ENCODE results near the gene RETREG3. TPM values are rescaled to one million over a fixed set of nuclear protein-coding genes. Genes with fewer than 3 reads are reported as not detected.

Gene RETREG3
- total and polyA plus RNA-seq, 2 of the 13 experiments (the other 11 are each of a cell fraction or from before 2014, with no cell fraction given), result 47.0 to 55.8 TPM

DNA sequence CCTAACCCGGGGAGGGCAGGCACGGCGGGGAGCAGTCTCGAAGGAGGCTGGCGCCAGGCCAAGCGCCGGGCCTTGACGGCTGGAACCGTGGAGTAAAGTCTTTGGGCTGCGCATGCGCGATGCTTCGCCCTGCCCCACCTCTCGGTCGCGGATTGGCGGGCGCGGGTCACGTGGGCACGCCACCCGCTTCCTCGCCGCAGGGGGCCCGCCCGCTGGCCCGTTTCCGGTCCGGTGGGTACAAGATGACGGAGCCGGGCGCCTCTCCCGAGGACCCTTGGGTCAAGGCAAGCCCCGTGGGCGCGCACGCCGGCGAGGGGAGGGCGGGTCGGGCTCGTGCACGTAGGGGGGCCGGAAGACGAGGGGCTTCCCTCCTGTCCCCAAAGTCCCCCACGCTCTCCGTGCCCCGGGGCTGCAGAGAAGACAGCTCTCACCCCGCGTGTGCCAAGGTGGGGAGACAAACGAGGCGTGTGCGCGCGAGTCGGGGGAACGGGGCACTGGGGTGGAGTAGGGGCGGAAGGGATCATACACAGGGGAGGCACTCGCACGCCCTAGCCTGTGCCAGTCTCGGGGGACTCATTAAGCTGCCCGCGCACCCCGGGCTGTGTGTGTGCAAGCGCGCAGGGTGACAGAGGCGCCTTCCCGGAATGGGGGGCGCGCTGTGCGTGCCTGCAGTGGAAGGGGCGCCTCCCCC is 42.1 kb downstream of the RETREG3 start, which contains the start of gene MLX (continued):
- TF ChIP-seq, protein P1, sequence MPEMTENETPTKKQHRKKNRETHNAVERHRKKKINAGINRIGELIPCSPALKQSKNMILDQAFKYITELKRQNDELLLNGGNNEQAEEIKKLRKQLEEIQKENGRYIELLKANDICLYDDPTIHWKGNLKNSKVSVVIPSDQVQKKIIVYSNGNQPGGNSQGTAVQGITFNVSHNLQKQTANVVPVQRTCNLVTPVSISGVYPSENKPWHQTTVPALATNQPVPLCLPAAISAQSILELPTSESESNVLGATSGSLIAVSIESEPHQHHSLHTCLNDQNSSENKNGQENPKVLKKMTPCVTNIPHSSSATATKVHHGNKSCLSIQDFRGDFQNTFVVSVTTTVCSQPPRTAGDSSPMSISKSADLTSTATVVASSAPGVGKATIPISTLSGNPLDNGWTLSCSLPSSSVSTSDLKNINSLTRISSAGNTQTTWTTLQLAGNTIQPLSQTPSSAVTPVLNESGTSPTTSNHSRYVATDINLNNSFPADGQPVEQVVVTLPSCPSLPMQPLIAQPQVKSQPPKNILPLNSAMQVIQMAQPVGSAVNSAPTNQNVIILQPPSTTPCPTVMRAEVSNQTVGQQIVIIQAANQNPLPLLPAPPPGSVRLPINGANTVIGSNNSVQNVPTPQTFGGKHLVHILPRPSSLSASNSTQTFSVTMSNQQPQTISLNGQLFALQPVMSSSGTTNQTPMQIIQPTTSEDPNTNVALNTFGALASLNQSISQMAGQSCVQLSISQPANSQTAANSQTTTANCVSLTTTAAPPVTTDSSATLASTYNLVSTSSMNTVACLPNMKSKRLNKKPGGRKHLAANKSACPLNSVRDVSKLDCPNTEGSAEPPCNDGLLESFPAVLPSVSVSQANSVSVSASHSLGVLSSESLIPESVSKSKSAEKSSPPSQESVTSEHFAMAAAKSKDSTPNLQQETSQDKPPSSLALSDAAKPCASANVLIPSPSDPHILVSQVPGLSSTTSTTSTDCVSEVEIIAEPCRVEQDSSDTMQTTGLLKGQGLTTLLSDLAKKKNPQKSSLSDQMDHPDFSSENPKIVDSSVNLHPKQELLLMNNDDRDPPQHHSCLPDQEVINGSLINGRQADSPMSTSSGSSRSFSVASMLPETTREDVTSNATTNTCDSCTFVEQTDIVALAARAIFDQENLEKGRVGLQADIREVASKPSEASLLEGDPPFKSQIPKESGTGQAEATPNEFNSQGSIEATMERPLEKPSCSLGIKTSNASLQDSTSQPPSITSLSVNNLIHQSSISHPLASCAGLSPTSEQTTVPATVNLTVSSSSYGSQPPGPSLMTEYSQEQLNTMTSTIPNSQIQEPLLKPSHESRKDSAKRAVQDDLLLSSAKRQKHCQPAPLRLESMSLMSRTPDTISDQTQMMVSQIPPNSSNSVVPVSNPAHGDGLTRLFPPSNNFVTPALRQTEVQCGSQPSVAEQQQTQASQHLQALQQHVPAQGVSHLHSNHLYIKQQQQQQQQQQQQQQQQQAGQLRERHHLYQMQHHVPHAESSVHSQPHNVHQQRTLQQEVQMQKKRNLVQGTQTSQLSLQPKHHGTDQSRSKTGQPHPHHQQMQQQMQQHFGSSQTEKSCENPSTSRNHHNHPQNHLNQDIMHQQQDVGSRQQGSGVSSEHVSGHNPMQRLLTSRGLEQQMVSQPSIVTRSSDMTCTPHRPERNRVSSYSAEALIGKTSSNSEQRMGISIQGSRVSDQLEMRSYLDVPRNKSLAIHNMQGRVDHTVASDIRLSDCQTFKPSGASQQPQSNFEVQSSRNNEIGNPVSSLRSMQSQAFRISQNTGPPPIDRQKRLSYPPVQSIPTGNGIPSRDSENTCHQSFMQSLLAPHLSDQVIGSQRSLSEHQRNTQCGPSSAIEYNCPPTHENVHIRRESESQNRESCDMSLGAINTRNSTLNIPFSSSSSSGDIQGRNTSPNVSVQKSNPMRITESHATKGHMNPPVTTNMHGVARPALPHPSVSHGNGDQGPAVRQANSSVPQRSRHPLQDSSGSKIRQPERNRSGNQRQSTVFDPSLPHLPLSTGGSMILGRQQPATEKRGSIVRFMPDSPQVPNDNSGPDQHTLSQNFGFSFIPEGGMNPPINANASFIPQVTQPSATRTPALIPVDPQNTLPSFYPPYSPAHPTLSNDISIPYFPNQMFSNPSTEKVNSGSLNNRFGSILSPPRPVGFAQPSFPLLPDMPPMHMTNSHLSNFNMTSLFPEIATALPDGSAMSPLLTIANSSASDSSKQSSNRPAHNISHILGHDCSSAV (CRISPR knock-in tag; IDR thresholded peaks at IDR 0.05; ENCODE audit: borderline replicate concordance), result no peak
- no peak for TF ChIP-seq ARNT (IDR thresholded peaks at IDR 0.05)
- no peak for TF ChIP-seq SNRNP70 (IDR thresholded peaks at IDR 0.05; ENCODE audit: low read depth, low read length)
- no peak; the same call in 1 of the 2 replicates for TF ChIP-seq REXO4 (CRISPR knock-in tag; IDR thresholded peaks at IDR 0.05; ENCODE audit: borderline replicate concordance)
- TF ChIP-seq, protein P2, sequence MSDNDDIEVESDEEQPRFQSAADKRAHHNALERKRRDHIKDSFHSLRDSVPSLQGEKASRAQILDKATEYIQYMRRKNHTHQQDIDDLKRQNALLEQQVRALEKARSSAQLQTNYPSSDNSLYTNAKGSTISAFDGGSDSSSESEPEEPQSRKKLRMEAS (IDR thresholded peaks at IDR 0.05), result peak; percentile 90
- TF ChIP-seq, protein P3, sequence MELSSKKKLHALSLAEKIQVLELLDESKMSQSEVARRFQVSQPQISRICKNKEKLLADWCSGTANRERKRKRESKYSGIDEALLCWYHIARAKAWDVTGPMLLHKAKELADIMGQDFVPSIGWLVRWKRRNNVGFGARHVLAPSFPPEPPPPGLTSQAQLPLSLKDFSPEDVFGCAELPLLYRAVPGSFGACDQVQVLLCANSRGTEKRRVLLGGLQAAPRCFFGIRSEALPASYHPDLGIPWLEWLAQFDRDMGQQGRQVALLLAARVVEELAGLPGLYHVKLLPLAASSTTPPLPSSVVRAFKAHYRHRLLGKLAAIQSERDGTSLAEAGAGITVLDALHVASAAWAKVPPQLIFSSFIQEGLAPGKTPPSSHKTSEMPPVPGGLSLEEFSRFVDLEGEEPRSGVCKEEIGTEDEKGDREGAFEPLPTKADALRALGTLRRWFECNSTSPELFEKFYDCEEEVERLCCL (CRISPR knock-in tag; IDR thresholded peaks at IDR 0.05; ENCODE audit: borderline replicate concordance), result no peak
- TF ChIP-seq, protein P4, sequence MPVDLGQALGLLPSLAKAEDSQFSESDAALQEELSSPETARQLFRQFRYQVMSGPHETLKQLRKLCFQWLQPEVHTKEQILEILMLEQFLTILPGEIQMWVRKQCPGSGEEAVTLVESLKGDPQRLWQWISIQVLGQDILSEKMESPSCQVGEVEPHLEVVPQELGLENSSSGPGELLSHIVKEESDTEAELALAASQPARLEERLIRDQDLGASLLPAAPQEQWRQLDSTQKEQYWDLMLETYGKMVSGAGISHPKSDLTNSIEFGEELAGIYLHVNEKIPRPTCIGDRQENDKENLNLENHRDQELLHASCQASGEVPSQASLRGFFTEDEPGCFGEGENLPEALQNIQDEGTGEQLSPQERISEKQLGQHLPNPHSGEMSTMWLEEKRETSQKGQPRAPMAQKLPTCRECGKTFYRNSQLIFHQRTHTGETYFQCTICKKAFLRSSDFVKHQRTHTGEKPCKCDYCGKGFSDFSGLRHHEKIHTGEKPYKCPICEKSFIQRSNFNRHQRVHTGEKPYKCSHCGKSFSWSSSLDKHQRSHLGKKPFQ (CRISPR knock-in tag; IDR thresholded peaks at IDR 0.05; ENCODE audit: insufficient replicate concordance), result peak; percentile 76
- TF ChIP-seq RARG (CRISPR knock-in tag; IDR thresholded peaks at IDR 0.05; ENCODE audit: low read depth), result peak; percentile 30; the same call in 1 of the 2 replicates
- TF ChIP-seq ZNF7 (CRISPR knock-in tag; IDR thresholded peaks at IDR 0.05), result no peak

All from HepG2 (cell line).